GM12891 (cell line): ENCODE data around the gene NFKB1.

Experiments
- POLR2A ChIP-seq: IDR thresholded peaks from 2 replicates; pipeline ENCODE4 v1.6.1; 2011; ENCODE audit warnings: low read depth, low read length, control low read depth
- POLR2AphosphoS5 ChIP-seq: IDR thresholded peaks from 2 replicates; pipeline ENCODE4 v1.6.1; 2011; ENCODE audit warnings: low read depth, low read length, control low read depth
- TAF1 ChIP-seq: IDR thresholded peaks from 2 replicates; pipeline ENCODE4 v1.6.1; 2011; ENCODE audit warnings: low read depth, low read length, control low read depth

DNA sequence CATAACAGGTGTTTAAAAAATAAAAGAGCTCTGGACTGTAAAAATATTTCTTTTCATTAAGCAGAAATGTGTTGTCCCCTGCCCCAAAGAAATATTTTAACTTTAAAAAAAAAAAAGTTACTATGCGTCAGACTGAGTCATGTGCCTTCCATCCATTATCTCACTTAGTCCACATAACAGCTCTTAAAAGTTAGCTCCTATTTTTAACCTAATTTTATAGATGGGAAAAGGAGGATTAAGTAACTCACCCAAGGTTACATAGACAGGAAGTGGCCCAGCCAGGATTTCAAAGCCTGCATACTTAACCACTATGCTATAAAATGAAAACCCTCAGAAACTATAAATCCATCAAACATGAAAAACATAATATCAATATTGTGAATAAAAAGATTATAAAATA, 161.9 kb downstream of the NFKB1 start:
- TF ChIP-seq POLR2A (no peak), POLR2AphosphoS5 (no peak), TAF1 (no peak)
